A549 treated with RU486 at 1 μM for 4 hours (cell line): ENCODE results near the gene IL15. TPM values are rescaled to one million over a fixed set of nuclear protein-coding genes. Genes with fewer than 3 reads are reported as not detected.

ENCODE experiments used
- total RNA-seq: library from RNA; stranded (reverse); fragments of 200-300 nt; extraction: Qiagen RNA extraction; gene quantifications from 5 replicates; pipeline ENCODE4 v1.2.3, GENCODE V29; 2022; ENCODE audit warnings: low read depth

IL15 gene
- 5.3 to 11.9 TPM (median 11.3 TPM) in 5 replicates for total RNA-seq

GRCh38 chr4:141636082-141636770 lies at the start of gene IL15:
IL15 (plus strand) TSS chr4:141636583; CDS start chr4:141719465, 82,882 bp downstream.

